ENCODE results near the gene APOA5. TPM values are rescaled to one million over a fixed set of nuclear protein-coding genes. Genes with fewer than 3 reads are reported as not detected.

Gene APOA5
- polyA plus RNA-seq, 1 of the 3 experiments (the other 2 are of a cell fraction), result not detected

DNA sequence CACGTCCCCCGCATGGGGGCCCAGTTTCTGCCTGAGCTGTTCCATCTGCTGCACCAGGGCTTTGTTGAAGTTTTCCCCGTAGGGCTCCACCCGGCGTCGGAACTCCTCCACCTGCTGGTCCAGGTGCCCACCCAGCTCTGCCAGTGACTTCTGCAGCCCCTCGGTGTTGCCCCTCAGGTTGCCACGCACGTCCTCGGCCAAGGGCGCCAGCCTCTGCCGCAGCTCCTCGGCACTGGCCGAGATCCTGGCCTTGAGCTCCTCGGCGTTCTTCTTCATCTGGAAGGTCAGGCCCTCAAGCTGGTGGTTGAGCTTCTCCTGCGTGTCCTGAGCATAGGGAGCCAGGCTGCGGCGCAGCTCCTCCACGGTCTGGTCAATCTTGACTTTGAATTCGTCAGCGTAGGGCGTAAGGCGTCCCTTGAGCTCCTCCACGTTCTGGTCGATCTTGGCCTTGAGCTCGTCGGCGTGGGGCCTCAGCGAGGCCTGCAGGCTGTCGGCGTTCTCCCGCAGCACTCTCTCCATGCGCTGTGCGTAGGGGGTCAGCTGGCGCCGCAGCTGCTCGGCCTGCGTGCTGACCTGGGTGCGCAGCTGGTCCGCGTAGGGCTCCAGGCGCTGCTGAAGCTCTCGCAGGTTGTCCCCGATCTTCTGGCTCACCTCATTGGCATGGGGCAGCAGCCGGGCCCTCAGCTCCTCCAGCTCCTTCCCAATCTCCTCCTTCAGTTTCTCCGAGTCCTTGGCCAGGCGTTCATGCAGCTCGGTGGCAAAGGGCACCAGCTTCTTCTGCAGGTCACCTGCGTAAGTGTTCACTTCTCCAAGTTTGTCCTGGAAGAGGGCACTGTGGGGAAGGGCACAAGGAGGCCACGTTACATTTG is 29.6 kb upstream of the APOA5 start:
- no peaks in the 10 kb centered on the region for H3K9me2 ChIP-seq
- H3K4me1 ChIP-seq (ENCODE audit: control insufficient read depth in 1 of 2, insufficient read depth in 2 of 2, low read depth in 1 of 2, low read length in 1 of 2), result no peaks in the 10 kb centered on the region
- no peaks in the 10 kb centered on the region for H3K36me3 ChIP-seq (replicated peaks in 1 of 2; ENCODE audit: control insufficient read depth in 1 of 2, insufficient read depth in 2 of 2, low read length in 1 of 2)
- POLR2A ChIA-PET, result no interaction called here
- H2AFZ ChIP-seq (ENCODE audit: low read depth), result no peak overlapping the region
- WGBS (ENCODE audit: low lambda C conversion rate), result 87% methylated on average over 46 of the region's 51 CpGs
- no peak for TF ChIP-seq SIN3A (IDR thresholded peaks at IDR 0.05; ENCODE audit: borderline replicate concordance, low read depth, low read length)
- TF ChIP-seq, protein P1, sequence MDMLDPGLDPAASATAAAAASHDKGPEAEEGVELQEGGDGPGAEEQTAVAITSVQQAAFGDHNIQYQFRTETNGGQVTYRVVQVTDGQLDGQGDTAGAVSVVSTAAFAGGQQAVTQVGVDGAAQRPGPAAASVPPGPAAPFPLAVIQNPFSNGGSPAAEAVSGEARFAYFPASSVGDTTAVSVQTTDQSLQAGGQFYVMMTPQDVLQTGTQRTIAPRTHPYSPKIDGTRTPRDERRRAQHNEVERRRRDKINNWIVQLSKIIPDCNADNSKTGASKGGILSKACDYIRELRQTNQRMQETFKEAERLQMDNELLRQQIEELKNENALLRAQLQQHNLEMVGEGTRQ (IDR thresholded peaks at IDR 0.05; ENCODE audit: borderline replicate concordance, low read depth, low read length), result no peak
- TF ChIP-seq, protein P2, sequence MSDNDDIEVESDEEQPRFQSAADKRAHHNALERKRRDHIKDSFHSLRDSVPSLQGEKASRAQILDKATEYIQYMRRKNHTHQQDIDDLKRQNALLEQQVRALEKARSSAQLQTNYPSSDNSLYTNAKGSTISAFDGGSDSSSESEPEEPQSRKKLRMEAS (IDR thresholded peaks at IDR 0.05; ENCODE audit: low read depth), result no peak
- TF ChIP-seq, protein P3, sequence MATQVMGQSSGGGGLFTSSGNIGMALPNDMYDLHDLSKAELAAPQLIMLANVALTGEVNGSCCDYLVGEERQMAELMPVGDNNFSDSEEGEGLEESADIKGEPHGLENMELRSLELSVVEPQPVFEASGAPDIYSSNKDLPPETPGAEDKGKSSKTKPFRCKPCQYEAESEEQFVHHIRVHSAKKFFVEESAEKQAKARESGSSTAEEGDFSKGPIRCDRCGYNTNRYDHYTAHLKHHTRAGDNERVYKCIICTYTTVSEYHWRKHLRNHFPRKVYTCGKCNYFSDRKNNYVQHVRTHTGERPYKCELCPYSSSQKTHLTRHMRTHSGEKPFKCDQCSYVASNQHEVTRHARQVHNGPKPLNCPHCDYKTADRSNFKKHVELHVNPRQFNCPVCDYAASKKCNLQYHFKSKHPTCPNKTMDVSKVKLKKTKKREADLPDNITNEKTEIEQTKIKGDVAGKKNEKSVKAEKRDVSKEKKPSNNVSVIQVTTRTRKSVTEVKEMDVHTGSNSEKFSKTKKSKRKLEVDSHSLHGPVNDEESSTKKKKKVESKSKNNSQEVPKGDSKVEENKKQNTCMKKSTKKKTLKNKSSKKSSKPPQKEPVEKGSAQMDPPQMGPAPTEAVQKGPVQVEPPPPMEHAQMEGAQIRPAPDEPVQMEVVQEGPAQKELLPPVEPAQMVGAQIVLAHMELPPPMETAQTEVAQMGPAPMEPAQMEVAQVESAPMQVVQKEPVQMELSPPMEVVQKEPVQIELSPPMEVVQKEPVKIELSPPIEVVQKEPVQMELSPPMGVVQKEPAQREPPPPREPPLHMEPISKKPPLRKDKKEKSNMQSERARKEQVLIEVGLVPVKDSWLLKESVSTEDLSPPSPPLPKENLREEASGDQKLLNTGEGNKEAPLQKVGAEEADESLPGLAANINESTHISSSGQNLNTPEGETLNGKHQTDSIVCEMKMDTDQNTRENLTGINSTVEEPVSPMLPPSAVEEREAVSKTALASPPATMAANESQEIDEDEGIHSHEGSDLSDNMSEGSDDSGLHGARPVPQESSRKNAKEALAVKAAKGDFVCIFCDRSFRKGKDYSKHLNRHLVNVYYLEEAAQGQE (IDR thresholded peaks at IDR 0.05; ENCODE audit: low read depth, low read length), result no peak
- no peak for TF ChIP-seq SMC3 (IDR thresholded peaks at IDR 0.05; ENCODE audit: low read depth, low read length)
- TF ChIP-seq CHD2 (IDR thresholded peaks at IDR 0.05; ENCODE audit: low read length, partially characterized antibody), result no peak
- H3K4me3 ChIP-seq (ENCODE audit: low read depth in 2 of 2, low read length in 1 of 2), result no peak overlapping the region
- no peaks in the 10 kb centered on the region for H3K9me3 ChIP-seq
- no peaks in the 10 kb centered on the region for H4K20me1 ChIP-seq (ENCODE audit: insufficient read depth)
- H3K27ac ChIP-seq (ENCODE audit: low read depth in 2 of 2, low read length in 1 of 2), result no peak overlapping the region
- H3K27me3 ChIP-seq (ENCODE audit: insufficient read depth), result no peaks in the 10 kb centered on the region
- H3K79me2 ChIP-seq (ENCODE audit: insufficient read depth), result no peaks in the 10 kb centered on the region
- no peak for DNase-seq
- no peak overlapping the region for H3K9ac ChIP-seq
- H3F3A ChIP-seq (replicated peaks; ENCODE audit: insufficient read depth), result no peaks in the 10 kb centered on the region
- H3K4me2 ChIP-seq, result no peak overlapping the region
- CTCF ChIA-PET, result interaction anchor here (1.0 to 2.8 kb wide), 3 partner anchors 15 to 285 kb away, joined by 3 to 13 read pairs (median 3); no protein-coding TSS in a partner anchor

DNA sequence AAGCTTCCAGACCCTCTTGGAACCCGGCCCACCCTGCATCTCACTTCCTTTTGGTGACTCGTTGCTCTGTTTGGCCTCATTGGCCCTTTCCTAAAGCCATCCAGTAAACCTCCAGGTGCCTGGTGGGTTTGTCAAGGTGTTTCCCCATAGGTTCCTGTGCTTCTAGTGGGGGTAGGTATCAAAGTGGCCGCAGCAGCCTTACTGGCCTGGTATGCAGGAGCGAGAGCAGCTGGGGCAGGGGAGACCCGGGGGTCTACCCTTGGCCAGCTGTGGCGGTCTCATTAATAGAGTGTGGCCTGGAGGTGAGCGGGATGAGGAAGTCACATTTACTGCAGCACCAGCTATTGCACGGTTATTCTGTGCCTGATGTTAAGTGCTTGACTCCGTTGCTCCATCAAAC is 27.4 kb upstream of the APOA5 start:
- Histone ChIP-seq H2AFZ (ENCODE audit: low read depth) (no peak overlapping the region), H3K4me3 (ENCODE audit: low read depth in 2 of 2, low read length in 1 of 2) (no peak overlapping the region), H4K20me1 (ENCODE audit: insufficient read depth) (no peaks in the 10 kb centered on the region), H3K4me1 (ENCODE audit: control insufficient read depth in 1 of 2, insufficient read depth in 2 of 2, low read depth in 1 of 2, low read length in 1 of 2) (no peaks in the 10 kb centered on the region), H3K9me3 (no peaks in the 10 kb centered on the region), H3K36me3 (replicated peaks in 1 of 2; ENCODE audit: control insufficient read depth in 1 of 2, insufficient read depth in 2 of 2, low read length in 1 of 2) (no peaks in the 10 kb centered on the region), H3K4me2 (no peak overlapping the region), H3K79me2 (ENCODE audit: insufficient read depth) (no peaks in the 10 kb centered on the region), H3F3A (replicated peaks; ENCODE audit: insufficient read depth) (no peaks in the 10 kb centered on the region), H3K9me2 (no peaks in the 10 kb centered on the region), H3K27me3 (ENCODE audit: insufficient read depth) (no peaks in the 10 kb centered on the region), H3K27ac (ENCODE audit: low read depth in 2 of 2, low read length in 1 of 2) (no peak overlapping the region), H3K9ac (no peak overlapping the region)
- ChIA-PET CTCF (interaction anchor here (0.5 to 2.0 kb wide), 4 partner anchors 23 to 1408 kb away, joined by 3 to 6 read pairs (median 4); partner anchors contain the start of gene APOA5), POLR2A (no interaction called here)
- 81% methylated on average over 9 of the region's 9 CpGs for WGBS (ENCODE audit: low lambda C conversion rate)
- no peak for DNase-seq
- TF ChIP-seq TCF12 (IDR thresholded peaks at IDR 0.05) (no peak), RFX5 (IDR thresholded peaks at IDR 0.05; ENCODE audit: low read length) (no peak), TAF1 (IDR thresholded peaks at IDR 0.05; ENCODE audit: borderline replicate concordance, low read depth, low read length) (no peak), JUND (IDR thresholded peaks at IDR 0.05) (no peak), RAD21 (IDR thresholded peaks at IDR 0.05; ENCODE audit: low read length) (no peak), YY1 (IDR thresholded peaks at IDR 0.05; ENCODE audit: low read depth) (no peak)
- TF ChIP-seq, protein P4, sequence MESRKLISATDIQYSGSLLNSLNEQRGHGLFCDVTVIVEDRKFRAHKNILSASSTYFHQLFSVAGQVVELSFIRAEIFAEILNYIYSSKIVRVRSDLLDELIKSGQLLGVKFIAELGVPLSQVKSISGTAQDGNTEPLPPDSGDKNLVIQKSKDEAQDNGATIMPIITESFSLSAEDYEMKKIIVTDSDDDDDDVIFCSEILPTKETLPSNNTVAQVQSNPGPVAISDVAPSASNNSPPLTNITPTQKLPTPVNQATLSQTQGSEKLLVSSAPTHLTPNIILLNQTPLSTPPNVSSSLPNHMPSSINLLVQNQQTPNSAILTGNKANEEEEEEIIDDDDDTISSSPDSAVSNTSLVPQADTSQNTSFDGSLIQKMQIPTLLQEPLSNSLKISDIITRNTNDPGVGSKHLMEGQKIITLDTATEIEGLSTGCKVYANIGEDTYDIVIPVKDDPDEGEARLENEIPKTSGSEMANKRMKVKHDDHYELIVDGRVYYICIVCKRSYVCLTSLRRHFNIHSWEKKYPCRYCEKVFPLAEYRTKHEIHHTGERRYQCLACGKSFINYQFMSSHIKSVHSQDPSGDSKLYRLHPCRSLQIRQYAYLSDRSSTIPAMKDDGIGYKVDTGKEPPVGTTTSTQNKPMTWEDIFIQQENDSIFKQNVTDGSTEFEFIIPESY (IDR thresholded peaks at IDR 0.05; ENCODE audit: borderline replicate concordance, low read depth), result no peak
- TF ChIP-seq, protein P5, sequence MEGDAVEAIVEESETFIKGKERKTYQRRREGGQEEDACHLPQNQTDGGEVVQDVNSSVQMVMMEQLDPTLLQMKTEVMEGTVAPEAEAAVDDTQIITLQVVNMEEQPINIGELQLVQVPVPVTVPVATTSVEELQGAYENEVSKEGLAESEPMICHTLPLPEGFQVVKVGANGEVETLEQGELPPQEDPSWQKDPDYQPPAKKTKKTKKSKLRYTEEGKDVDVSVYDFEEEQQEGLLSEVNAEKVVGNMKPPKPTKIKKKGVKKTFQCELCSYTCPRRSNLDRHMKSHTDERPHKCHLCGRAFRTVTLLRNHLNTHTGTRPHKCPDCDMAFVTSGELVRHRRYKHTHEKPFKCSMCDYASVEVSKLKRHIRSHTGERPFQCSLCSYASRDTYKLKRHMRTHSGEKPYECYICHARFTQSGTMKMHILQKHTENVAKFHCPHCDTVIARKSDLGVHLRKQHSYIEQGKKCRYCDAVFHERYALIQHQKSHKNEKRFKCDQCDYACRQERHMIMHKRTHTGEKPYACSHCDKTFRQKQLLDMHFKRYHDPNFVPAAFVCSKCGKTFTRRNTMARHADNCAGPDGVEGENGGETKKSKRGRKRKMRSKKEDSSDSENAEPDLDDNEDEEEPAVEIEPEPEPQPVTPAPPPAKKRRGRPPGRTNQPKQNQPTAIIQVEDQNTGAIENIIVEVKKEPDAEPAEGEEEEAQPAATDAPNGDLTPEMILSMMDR (IDR thresholded peaks at IDR 0.05), result no peak
